Stimulated activated CD4-positive, alpha-beta T cell treated with anti-CD3 and anti-CD28 coated beads, TNF-alpha, amount 100 ng/mL, for 48 hours (primary cell): Measurements from ENCODE around the gene PRSS21.

ENCODE experiments used
- DNase-seq, 3 donors: peaks; one replicate each; pipeline ENCODE4 v3.0.0-alpha.2; 2020; ENCODE audit warnings: low read depth in 3 of 3

PRSS21 gene

GRCh38 chr16:2843526-2843925 is 26.5 kb downstream of the PRSS21 start:
- DNase-seq = no peak

DNA sequence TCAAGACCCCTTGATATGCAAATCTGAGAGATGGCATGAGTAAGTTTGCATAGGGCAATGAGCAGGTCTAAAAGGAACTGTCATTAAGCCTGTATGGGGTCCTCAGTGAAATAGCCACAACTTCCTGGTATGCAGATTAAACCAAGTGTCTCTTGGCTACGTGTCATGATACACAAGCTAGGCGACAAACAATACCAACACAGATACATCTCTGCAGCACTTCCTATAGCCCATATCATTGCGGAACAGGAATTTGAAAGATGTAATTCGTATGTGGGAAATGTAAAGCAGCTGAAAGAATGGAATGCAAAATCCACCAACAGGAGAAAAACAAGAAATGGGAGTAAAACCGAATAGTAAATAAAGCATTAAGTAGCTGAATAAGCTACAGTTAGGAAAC is 28.1 kb downstream of the PRSS21 start:
- no peak for DNase-seq

GRCh38 chr16:2846511-2847310 is 29.7 kb downstream of the PRSS21 start:
- DNase-seq = no peak

DNA sequence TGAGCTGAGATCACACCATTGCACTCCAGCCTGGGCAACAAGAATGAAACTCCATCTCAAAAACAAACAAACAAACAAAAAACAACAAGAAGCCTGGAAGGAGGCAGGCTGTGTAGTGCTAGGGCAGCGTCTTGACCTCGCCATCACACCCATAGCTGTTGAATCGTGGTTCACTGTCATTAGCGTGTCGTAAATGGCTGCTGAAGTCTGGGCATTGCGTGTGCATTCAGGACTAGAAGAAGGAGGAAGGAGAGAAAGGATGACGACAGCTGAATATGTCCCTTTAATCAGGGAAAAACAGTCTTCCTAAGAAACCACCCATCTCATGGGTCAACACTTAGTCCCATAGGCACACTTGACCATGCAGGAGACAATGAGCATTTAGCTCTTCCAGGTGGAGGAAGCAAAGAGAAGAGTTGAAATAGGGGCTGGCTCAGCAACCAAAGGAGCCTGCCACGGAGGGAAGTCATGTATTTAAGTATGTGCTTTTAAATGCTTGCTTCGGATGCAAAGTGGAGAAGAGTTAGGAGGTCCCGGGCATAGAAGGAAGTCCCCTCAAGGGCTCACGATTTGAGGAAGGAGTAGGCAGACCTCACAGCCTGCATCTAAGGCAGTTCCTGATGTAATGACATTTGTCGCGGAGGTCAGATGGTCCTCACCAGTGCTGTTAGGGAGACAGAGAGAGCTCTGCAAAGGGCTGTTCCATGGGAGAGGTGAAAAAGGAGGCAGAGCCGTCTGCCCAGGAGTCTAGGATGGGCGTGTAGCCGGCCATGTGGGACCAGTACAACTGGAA is 32.1 kb downstream of the PRSS21 start:
- DNase-seq = no peak

GRCh38 chr16:2852003-2852730 is 35.1 kb downstream of the PRSS21 start:
- no peak for DNase-seq

DNA sequence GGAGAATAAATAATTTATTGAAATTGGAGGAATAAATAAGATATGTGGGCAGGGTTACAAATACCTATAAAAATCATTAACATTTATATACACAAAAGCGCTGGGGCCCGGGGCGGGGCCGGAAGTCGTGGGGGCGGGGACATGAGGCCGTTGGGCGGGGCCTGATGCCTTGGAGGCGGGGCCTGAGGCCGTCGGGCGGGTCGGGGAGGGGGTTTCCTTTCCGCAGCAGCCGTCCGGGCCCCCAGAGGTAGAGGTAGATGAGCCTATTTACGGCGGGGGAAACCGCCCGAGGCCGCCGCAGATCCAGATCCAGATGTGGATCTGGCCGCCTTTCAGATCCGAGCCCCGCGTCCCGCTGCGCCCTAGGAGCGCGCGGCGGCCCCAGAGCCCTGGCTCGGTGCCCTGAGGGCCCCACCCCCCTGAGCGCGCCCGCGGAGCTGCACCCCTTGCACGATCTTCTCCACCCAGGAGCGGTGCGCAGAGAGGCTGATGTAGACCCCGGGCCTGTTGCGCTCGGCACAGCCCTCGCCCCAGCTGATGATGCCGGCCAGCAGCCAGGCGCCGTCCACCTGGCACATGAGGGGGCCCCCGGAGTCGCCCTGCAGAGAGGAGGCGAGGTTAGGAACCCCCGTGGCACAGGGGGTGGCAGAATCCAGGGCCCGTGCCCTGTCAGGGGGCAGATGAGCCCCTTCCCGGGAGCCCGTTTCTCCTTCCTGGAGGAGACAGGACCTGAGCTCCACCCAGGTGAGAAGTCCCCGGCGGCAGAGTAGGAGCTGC is 35.9 kb downstream of the PRSS21 start:
- DNase-seq = no peak

- no peak for DNase-seq
Measured at GRCh38 chr16:2853531-2854073, 36.6 kb downstream of the PRSS21 start.

- no peak for DNase-seq
Measured at GRCh38 chr16:2854700-2855309, 37.8 kb downstream of the PRSS21 start.

DNA sequence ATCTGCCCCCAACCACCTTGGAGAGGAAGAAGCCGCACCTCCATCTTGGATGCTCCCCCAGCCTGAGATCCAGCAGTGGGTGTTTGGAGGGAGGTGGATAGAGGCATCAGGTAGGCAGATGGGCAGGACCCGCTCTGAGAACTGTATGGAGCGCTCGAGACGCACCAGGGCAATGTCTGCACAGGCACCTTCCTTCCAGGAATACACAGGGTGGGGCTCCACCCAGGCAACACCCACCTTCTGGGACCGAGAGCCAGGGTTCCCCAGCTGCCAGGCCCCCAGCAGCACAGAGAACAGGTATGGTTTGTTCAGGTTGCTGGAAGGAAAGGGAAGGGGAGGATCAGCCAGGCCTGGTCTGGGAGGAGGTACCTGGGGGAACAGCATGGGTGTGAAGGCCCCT is 38.5 kb downstream of the PRSS21 start:
- no peak for DNase-seq

GRCh38 chr16:2856061-2856670 is 39.1 kb downstream of the PRSS21 start:
- no peak for DNase-seq

GRCh38 chr16:2856686-2857450 is 39.8 kb downstream of the PRSS21 start:
- no peak for DNase-seq

GRCh38 chr16:2857451-2858244 is 40.6 kb downstream of the PRSS21 start, which contains the start of gene PRSS22:
TSS of gene PRSS22 (minus strand) at chr16:2858170. CDS start at chr16:2858104, 66 bp downstream.
- no peak for DNase-seq

GRCh38 chr16:2858245-2859025 is 41.4 kb downstream of the PRSS21 start:
- no peak for DNase-seq

- DNase-seq = no peak
Measured at GRCh38 chr16:2859686-2860265, 42.7 kb downstream of the PRSS21 start.

DNA sequence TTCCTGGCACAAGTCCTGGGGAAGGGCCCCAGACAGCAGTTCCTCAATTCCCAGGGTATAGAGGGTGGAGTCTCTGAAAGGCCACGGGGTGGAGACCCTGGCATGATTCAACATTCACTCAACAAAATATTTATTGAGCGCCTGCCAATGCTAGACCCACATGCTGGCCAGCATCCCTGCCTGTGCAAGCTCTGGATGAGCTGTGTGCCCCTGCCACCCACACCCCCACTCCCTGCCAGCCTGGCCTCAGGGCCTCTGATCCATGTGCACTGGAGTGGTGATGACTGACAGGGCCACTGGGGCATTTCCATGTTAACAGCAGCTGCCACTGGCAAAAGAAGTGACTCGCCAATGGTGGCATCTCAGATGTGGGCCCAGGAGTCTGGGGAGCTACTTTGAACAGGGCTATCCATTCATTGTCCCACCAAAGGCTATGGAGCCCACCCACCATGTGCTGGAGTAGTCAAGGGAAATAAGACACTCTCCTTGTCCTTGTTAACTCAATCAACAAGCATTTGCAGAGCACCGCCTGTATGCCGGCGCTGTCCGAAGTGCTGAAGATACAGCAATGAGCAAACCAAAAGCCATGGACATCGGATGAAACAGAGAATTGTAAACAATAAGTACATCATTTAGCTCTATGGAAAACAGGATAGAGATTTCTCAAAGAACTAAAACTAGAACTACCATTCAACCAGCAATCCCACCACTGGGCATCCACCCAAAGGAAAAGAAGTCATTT is 44.0 kb downstream of the PRSS21 start:
- DNase-seq = no peak

DNA sequence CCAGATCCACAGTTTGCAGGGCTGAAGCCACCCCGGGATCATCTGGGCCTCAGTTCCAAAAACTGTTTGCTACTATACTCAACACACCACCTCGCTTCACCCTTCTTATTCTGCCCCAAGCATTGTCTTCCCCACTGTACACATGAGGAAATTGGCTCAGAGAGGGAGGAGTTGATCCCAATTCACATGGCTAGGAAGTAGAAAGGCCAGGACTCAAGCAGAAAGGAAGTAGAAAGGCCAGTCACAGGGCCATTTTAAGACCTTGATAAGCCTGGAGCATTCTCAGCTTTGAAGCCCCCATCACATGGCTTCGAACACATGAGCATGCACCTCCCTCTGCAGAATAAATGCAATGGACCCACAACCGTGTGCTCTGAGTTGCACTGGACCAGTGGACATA is 48.6 kb downstream of the PRSS21 start:
- no peak for DNase-seq

DNA sequence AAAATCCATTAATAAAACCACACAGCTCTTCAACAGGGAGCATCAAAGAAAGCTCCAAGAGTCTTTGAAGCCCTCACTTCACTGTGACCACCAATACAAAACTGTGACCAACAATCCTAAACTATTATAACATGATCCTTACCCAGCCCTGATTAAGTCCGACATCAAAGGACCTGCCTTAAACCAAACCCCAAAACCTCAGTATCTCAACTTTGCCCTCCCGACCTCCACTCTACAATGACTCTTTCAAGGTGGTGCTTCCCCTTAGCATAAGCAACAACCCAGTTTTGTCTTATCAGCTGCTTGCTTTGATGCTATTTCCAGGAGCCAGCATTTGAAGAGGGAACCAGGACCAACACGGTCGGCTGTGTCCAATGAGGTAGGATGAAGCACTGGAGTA is 49.4 kb downstream of the PRSS21 start:
- DNase-seq = no peak
